ENCODE results near the gene HSF5.

The HSF5 gene

DNA sequence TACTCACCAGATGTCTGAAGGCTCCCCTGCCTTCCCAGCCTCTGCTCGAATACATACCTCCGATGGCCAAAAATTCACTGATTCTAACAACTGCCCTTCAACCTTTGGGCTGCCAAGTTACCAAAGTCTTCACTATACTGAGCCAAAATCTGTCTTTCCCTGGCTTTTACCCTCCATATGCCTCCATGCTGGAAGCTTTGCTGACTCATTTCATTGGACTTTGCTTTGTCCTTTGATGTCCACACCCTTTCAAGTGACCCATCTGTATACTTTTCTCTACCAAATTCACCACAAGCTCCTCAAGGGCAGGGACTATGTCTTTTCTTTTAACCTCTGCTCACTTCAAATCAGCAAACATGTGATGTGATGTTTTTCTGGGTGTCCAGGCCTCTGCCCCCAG, 47.2 kb upstream of the HSF5 start:
- H3K4me3 ChIP-seq (ENCODE audit: low read depth in 1 of 2, low read length in 2 of 2): no peak overlapping the region
- no peak overlapping the region for H3K27ac ChIP-seq (ENCODE audit: low read length)
- peaks cover 11% of the 10 kb centered on the region; the same call in 1 of the 2 replicates for H4K20me1 ChIP-seq (ENCODE audit: insufficient read depth, low read length)
- H3K9me3 ChIP-seq (ENCODE audit: insufficient read depth, low read length, severe bottlenecking): no peaks in the 10 kb centered on the region
- ATAC-seq (ENCODE audit: insufficient read depth, low read depth) (no peak), DNase-seq (no peak)
- H3K9ac ChIP-seq (ENCODE audit: low read depth, low read length): no peak overlapping the region
- H3K79me2 ChIP-seq (ENCODE audit: insufficient read depth, low read length): no peaks in the 10 kb centered on the region
- H3K36me3 ChIP-seq (ENCODE audit: insufficient read depth, low read length): no peaks in the 10 kb centered on the region
- H3K4me2 ChIP-seq (ENCODE audit: insufficient read depth, low read length): no peak overlapping the region
- peaks cover 2% of the 10 kb centered on the region; the same call in 1 of the 2 replicates for H3K4me1 ChIP-seq (ENCODE audit: insufficient read depth, low read length)
- H2AFZ ChIP-seq (ENCODE audit: low read depth, low read length): no peak overlapping the region
- H3K27me3 ChIP-seq (ENCODE audit: insufficient read depth, low read length, poor library complexity): peaks cover 61% of the 10 kb centered on the region
- no peak for TF ChIP-seq EZH2 (IDR thresholded peaks at IDR 0.05; ENCODE audit: borderline replicate concordance, low read depth, low read length, severe bottlenecking)
- TF ChIP-seq, protein P1, sequence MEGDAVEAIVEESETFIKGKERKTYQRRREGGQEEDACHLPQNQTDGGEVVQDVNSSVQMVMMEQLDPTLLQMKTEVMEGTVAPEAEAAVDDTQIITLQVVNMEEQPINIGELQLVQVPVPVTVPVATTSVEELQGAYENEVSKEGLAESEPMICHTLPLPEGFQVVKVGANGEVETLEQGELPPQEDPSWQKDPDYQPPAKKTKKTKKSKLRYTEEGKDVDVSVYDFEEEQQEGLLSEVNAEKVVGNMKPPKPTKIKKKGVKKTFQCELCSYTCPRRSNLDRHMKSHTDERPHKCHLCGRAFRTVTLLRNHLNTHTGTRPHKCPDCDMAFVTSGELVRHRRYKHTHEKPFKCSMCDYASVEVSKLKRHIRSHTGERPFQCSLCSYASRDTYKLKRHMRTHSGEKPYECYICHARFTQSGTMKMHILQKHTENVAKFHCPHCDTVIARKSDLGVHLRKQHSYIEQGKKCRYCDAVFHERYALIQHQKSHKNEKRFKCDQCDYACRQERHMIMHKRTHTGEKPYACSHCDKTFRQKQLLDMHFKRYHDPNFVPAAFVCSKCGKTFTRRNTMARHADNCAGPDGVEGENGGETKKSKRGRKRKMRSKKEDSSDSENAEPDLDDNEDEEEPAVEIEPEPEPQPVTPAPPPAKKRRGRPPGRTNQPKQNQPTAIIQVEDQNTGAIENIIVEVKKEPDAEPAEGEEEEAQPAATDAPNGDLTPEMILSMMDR (IDR thresholded peaks at IDR 0.05; ENCODE audit: borderline replicate concordance, extremely low read depth, low read length, poor library complexity, severe bottlenecking): no peak

DNA sequence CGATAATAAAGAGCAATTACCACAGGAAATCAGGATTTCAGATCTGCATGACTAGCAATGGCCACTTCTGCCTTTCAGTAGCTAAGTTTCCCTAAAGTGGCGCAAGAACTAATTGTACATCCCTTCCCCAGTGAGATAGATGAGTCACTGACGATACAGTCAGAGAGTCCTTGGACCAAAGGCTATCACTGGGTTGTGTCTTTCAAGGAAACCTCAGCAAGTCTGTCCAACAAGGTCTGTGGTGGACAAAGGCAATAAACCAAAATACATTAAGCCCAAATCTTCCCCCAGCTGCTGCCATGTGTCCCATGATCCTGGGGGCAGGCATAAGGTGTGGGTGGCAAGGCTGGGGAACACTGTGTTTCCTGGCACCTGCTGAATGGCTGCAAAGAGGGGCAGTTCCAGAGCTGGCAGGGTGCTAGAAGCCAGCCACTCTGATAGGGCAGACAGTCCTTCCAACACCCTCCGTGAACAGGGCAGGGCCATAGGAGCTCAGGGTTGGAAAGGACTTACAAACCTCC, 46.8 kb upstream of the HSF5 start:
- Histone ChIP-seq H3K9me3 (ENCODE audit: insufficient read depth, low read length, severe bottlenecking) (no peaks in the 10 kb centered on the region), H3K4me3 (ENCODE audit: low read depth in 1 of 2, low read length in 2 of 2) (no peak overlapping the region), H3K27ac (ENCODE audit: low read length) (no peak overlapping the region), H4K20me1 (ENCODE audit: insufficient read depth, low read length) (peaks cover 11% of the 10 kb centered on the region; the same call in 1 of the 2 replicates), H3K27me3 (ENCODE audit: insufficient read depth, low read length, poor library complexity) (peaks cover 66% of the 10 kb centered on the region), H3K79me2 (ENCODE audit: insufficient read depth, low read length) (no peaks in the 10 kb centered on the region), H3K4me2 (ENCODE audit: insufficient read depth, low read length) (no peak overlapping the region), H3K9ac (ENCODE audit: low read depth, low read length) (no peak overlapping the region), H2AFZ (ENCODE audit: low read depth, low read length) (no peak overlapping the region), H3K36me3 (ENCODE audit: insufficient read depth, low read length) (no peaks in the 10 kb centered on the region), H3K4me1 (ENCODE audit: insufficient read depth, low read length) (peaks cover 2% of the 10 kb centered on the region; the same call in 1 of the 2 replicates)
- ATAC-seq (ENCODE audit: insufficient read depth, low read depth) (no peak), DNase-seq (no peak)
- TF ChIP-seq EZH2 (IDR thresholded peaks at IDR 0.05; ENCODE audit: borderline replicate concordance, low read depth, low read length, severe bottlenecking): no peak
- TF ChIP-seq, protein P1 (IDR thresholded peaks at IDR 0.05; ENCODE audit: borderline replicate concordance, extremely low read depth, low read length, poor library complexity, severe bottlenecking): no peak

DNA sequence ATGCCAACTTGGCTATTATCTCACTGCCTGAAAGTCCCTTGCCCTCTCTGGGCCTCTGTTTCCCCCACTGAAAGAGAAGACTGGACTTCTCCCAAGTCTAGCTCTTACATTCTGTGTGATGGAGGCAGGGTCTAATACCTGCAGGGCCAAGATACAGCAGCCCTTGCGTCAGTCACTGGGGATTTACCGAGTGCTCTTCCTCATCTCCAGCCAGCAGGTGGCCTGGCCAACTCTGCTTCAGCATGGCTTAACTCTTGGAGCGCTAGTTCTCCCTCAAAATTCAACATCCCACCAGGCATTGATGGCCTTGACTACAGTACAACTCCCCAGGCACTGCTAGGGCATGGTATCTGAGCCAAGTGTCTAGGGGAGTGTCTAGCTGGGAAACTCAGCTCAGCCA, 46.1 kb upstream of the HSF5 start:
- Histone ChIP-seq H3K27me3 (ENCODE audit: insufficient read depth, low read length, poor library complexity) (peaks cover 71% of the 10 kb centered on the region), H3K27ac (ENCODE audit: low read length) (no peak overlapping the region), H3K4me1 (ENCODE audit: insufficient read depth, low read length) (peaks cover 2% of the 10 kb centered on the region; the same call in 1 of the 2 replicates), H2AFZ (ENCODE audit: low read depth, low read length) (no peak overlapping the region), H3K9me3 (ENCODE audit: insufficient read depth, low read length, severe bottlenecking) (no peaks in the 10 kb centered on the region), H3K4me2 (ENCODE audit: insufficient read depth, low read length) (no peak overlapping the region), H4K20me1 (ENCODE audit: insufficient read depth, low read length) (peaks cover 11% of the 10 kb centered on the region; the same call in 1 of the 2 replicates), H3K79me2 (ENCODE audit: insufficient read depth, low read length) (no peaks in the 10 kb centered on the region), H3K36me3 (ENCODE audit: insufficient read depth, low read length) (no peaks in the 10 kb centered on the region), H3K9ac (ENCODE audit: low read depth, low read length) (no peak overlapping the region), H3K4me3 (ENCODE audit: low read depth in 1 of 2, low read length in 2 of 2) (no peak overlapping the region)
- ATAC-seq (ENCODE audit: insufficient read depth, low read depth) (no peak), DNase-seq (no peak)
- TF ChIP-seq, protein P1 (IDR thresholded peaks at IDR 0.05; ENCODE audit: borderline replicate concordance, extremely low read depth, low read length, poor library complexity, severe bottlenecking): no peak
- no peak for TF ChIP-seq EZH2 (IDR thresholded peaks at IDR 0.05; ENCODE audit: borderline replicate concordance, low read depth, low read length, severe bottlenecking)

All from DND-41 (cell line).